AG04450 (cell line): Measurements from ENCODE around the gene CTDSP2. TPM values are rescaled to one million over a fixed set of nuclear protein-coding genes. Genes with fewer than 3 reads are reported as not detected.
"Not testable (repeated sequence)": the region's sequence is repeated elsewhere in the genome, so short reads cannot be mapped to it uniquely, and the experiment has no call there.

Experiments
- CTCF ChIA-PET: fragments of 300-600, 350-600 bp; formaldehyde crosslinking; extraction: SDS; loops from one replicate; lab custom pipeline; 2022; ENCODE audit warnings: antibody characterized with exemption, inconsistent platforms; lab: Charles Lee
- POLR2A ChIA-PET: fragments of 350-600 bp; formaldehyde crosslinking; extraction: SDS; loops from one replicate; lab custom pipeline; 2021; ENCODE audit warnings: antibody characterized with exemption, inconsistent platforms; lab: Yijun Ruan, JAX
- DNase-seq: peaks from one replicate; pipeline ENCODE4 v3.0.0-alpha.2; 2011; ENCODE audit warnings: low read depth, low spot score
- H3K27ac ChIP-seq: one replicate; pipeline ENCODE4 v1.5.1; 2012; ENCODE audit warnings: low read depth, low read length, control low read depth
- H3K27me3 ChIP-seq: one replicate; pipeline ENCODE4 v1.6.0; 2012; ENCODE audit warnings: low read length; ENCODE audit not compliant: control insufficient read depth, insufficient read depth
- H3K4me3 ChIP-seq: 2 replicates; pipeline ENCODE4 v1.5.1; 2011; ENCODE audit warnings: mild to moderate bottlenecking, low read depth, low read length, control low read depth
- H3K9me3 ChIP-seq: 2 replicates; pipeline ENCODE4 v1.5.1; 2012; ENCODE audit warnings: low read length; ENCODE audit not compliant: control insufficient read depth, insufficient read depth
- polyA plus RNA-seq: library from polyadenylated mRNA; depleted of rRNA; stranded (reverse); fragments of >200 nt; gene quantifications from 2 replicates; pipeline ENCODE4 v1.2.3, GENCODE V29; 2011
- TF ChIP-seq, protein P1 (sequence below): IDR thresholded peaks from 2 replicates; pipeline ENCODE4 v1.5.1; 2011; ENCODE audit warnings: low read depth, low read length, control low read depth, inconsistent platforms

The CTDSP2 gene
- polyA plus RNA-seq, 1 experiment = 292 TPM

DNA sequence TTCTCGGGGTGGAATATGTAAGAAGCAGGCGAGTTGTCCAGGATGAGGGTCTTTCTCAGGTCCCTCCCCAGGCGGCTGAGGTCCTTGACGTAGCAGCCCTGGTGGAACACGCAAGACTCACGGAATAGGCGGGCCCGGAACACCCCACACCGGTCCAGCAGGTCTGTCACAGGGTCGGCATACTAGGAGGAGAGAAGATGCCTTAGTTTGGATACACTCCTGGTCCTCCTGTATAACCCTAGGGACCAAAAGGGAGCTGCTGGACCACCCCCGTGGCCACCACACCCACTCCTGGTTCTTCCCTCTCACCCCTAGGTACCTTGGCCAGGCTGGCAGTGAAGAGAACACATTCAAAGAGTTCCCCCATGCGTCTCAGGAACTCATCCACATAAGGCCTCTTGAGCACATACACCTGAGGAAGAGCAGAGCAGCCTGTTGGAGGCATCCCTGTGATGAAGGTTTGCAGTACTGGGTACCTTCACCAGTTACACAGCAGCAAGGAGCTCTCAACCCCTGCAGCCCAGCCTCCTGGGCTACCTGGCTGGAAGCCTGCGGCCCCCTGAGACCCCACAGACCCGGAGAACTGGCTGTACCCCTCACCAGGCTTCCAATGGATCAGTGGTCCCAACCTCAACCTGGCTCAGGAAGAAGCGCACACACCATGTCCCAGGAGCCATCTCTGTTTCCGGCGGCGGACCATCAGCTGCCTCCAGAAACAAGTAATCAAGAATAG is 22.5 kb downstream of the CTDSP2 start:
- POLR2A ChIA-PET = interaction anchor here (0.6 kb wide), 1 partner anchor 31 kb away, joined by 4 read pairs; no protein-coding TSS in a partner anchor
- H3K9me3 ChIP-seq = no peaks in the 10 kb centered on the region
- H3K4me3 ChIP-seq = no peak overlapping the region
- no peaks in the 10 kb centered on the region for H3K27me3 ChIP-seq
- H3K27ac ChIP-seq = no peak overlapping the region
- TF ChIP-seq, protein P1, sequence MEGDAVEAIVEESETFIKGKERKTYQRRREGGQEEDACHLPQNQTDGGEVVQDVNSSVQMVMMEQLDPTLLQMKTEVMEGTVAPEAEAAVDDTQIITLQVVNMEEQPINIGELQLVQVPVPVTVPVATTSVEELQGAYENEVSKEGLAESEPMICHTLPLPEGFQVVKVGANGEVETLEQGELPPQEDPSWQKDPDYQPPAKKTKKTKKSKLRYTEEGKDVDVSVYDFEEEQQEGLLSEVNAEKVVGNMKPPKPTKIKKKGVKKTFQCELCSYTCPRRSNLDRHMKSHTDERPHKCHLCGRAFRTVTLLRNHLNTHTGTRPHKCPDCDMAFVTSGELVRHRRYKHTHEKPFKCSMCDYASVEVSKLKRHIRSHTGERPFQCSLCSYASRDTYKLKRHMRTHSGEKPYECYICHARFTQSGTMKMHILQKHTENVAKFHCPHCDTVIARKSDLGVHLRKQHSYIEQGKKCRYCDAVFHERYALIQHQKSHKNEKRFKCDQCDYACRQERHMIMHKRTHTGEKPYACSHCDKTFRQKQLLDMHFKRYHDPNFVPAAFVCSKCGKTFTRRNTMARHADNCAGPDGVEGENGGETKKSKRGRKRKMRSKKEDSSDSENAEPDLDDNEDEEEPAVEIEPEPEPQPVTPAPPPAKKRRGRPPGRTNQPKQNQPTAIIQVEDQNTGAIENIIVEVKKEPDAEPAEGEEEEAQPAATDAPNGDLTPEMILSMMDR = no peak
- no peak for DNase-seq
- CTCF ChIA-PET = interaction anchor here (0.6 to 7.8 kb wide), 4 partner anchors 12 to 81 kb away, joined by 3 to 63 read pairs (median 4); partner anchors contain the start of gene TSFM

DNA sequence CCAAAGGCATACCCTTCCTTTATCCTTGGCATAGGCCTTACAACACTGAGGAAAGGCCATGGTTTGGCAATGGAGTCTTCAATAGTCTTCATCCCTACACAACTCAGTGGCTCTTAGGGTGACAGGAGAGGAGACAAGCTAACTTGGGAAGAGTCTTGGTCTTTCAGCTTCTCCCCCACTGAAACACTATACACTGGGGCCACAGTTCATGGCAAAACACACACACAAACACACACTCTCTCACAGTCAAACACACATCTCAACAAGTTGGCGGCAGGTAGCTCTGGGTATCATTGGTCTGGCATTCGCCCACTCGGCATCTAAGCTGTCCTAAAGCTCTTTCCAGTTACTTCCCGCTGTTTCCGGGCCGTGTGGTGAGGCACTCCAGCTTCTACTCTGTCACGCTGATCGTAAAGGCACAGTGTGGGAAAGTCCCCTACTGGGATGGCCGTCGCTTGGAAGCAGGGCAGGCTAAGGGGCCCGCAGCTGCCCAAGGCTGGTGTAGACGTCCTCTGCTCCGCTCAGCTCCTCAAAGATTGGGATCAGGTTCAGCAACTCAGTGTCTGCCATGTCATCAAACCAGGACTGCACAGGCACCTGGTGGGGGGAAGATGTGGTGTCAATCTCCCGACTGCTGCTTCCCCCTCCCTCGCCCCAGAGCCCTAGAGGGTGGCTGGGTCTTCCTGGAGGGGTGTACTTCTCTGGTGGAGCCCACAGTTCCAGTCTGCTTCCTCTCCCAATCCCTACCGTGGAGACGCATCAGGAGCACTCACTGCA is 23.2 kb downstream of the CTDSP2 start:
- no peaks in the 10 kb centered on the region for H3K27me3 ChIP-seq
- TF ChIP-seq, protein P1 = no peak
- no peaks in the 10 kb centered on the region for H3K9me3 ChIP-seq
- no peak overlapping the region for H3K4me3 ChIP-seq
- no peak for DNase-seq
- CTCF ChIA-PET = interaction anchor here (0.8 to 7.8 kb wide), 3 partner anchors 40 to 83 kb away, joined by 3 to 63 read pairs (median 4); partner anchors contain the start of gene TSFM
- POLR2A ChIA-PET = no interaction called here
- no peak overlapping the region for H3K27ac ChIP-seq

DNA sequence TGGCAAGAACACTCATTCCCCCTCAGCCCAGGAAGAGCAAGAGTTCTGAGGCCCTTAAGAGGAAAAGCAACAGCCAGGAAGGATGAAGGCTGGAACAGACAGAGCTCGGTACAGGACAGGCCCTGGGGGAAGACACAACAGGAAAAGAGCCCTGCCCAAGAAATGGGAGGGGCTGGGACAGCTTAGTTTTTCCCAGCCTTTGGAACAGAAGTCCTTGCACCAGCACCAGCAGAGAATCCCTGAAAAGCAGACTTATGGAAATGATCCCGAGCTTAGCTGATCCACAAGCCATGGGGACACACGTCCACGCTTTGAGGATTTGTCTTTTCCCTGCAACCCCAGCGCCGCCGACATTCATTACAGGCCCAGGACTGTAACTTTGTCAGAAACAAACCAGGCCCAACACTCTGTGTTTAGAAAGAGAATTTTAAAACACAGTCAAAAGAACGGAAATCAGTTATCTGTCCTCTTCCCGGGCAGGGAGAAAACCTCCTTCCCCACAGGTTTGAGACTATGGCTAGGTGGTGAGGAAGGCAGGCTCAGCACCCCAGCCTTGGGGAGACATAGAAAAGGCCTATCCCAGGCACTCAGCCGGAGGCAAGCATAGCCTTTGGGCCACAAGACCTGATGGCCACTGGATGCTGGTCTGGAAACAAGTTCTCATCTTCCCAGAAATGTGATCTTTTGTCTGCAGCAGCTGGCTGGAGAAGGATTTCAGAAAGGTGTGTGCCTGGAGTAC is 24.0 kb downstream of the CTDSP2 start:
- CTCF ChIA-PET = interaction anchor here (1.3 kb wide), 1 partner anchor 83 kb away, joined by 4 read pairs; no protein-coding TSS in a partner anchor
- no peak for DNase-seq
- Histone ChIP-seq H3K9me3 (no peaks in the 10 kb centered on the region), H3K27me3 (no peaks in the 10 kb centered on the region), H3K27ac (peak overlapping the region; percentile 11), H3K4me3 (no peak overlapping the region)
- TF ChIP-seq, protein P1 = no peak
- POLR2A ChIA-PET = no interaction called here

DNA sequence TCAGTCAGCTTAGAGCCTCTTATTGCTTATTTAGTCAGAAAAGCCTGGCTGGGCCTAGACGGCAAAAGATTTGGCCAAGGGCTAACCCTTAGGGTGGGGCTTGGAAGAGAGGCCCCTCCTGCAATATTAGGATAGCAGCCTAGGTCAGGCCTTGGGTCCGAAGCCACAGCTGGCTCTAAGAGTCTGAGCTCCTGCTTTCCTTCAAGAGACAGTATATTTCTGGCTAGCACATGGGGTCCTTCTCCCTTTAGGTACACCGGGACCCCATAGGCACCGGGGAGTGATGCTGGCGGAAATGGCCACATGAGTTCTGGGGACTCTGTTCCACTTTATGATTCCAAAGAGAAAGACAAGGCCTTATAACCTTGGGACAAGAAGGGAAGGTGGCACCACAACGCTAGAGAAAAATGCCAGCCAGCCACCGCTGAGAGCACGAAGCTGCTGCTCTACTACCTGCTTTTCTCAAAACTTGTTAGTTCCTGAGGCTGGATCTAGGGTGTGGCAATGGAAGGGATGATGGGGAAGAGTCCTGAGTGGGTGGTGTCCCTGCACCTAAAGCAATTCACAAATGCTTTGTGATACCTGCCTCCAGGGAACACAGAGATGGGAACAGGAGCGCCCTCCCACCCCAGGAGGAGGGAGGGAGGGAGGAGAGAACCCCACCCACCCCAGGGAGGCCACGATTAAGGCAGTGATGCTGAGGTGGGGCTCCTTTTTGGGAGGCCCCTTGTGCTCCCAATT is 24.9 kb downstream of the CTDSP2 start:
- Histone ChIP-seq H3K27me3 (no peaks in the 10 kb centered on the region), H3K9me3 (no peaks in the 10 kb centered on the region), H3K27ac (no peak overlapping the region), H3K4me3 (no peak overlapping the region)
- TF ChIP-seq, protein P1 = no peak
- CTCF ChIA-PET = interaction anchor here (1.3 kb wide), 1 partner anchor 84 kb away, joined by 4 read pairs; no protein-coding TSS in a partner anchor
- DNase-seq = no peak
- POLR2A ChIA-PET = no interaction called here

DNA sequence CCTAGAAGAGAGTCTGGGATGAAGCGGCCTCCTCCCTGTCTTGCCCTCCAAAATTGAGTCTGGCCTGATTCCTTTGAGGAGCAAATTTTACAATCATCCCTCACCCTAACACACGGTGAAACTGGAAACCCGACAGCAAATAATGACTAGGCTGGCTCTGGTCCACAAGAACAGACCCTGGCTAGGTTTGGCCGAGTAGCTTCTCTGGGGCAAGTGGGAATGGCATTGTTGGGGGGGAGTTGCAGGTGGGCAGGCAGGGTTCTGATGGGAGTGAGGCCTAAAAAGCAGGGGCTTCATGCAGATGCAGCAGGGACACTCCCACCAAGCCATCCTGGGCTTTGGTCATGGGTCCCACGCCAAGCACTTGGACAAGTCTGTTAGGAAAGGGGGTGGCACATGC is 25.5 kb downstream of the CTDSP2 start:
- POLR2A ChIA-PET, H3K4me3 ChIP-seq, CTCF ChIA-PET, H3K9me3 ChIP-seq, H3K27me3 ChIP-seq, DNase-seq, H3K27ac ChIP-seq: not testable (repeated sequence)

DNA sequence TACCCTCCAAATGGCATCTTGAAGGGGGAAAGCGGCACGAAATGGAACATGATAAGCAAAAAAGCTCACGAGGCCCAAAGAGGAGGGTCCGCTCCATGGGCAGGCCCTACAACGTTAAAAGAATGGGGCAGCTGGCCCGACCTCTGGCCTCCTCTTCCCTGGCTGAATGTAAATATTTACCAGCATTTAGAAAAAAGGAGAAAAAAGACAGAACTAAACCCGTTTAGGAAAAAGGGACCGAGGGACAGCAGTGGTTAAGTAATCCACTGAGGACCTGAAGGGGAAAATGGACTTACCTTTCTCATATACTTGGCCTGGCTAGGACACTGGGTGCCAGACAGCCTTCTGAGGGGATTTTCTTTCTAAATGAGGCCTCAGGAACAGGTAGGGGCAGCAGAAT is 26.4 kb downstream of the CTDSP2 start:
- H3K27ac ChIP-seq, DNase-seq, H3K27me3 ChIP-seq, H3K4me3 ChIP-seq, H3K9me3 ChIP-seq, CTCF ChIA-PET: not testable (repeated sequence)
- POLR2A ChIA-PET = interaction anchor here (0.7 kb wide), 1 partner anchor 57 kb away, joined by 7 read pairs; no protein-coding TSS in a partner anchor

DNA sequence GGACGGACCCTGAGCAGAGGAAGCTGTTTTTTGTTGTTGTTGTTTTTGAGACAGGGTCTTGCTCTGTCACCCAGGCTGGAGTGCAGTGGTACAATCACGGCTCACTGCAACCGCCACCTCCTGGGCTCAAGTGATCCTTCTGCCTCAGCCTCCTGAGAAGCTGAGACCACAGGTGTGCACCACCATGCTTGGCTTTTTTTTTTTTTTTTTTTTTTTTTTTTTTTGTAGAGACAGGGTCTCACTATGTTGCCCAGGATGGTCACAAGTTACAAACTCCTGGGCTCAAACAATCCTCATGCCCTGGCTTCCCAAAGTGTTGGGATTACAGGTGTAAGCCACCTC is 28.6 kb downstream of the CTDSP2 start:
- ChIA-PET CTCF (interaction anchor here (0.8 to 4.0 kb wide), 5 partner anchors 15 to 88 kb away, joined by 3 to 22 read pairs (median 4); no protein-coding TSS in a partner anchor), POLR2A (interaction anchor here (1.3 kb wide), 1 partner anchor 29 kb away, joined by 4 read pairs; the partner anchor contains the start of gene CTDSP2)
- not testable (repeated sequence) for H3K4me3 ChIP-seq, H3K27me3 ChIP-seq, H3K27ac ChIP-seq, DNase-seq, H3K9me3 ChIP-seq
